ENCODE measurements around the gene CEP250. TPM values are rescaled to one million over a fixed set of nuclear protein-coding genes. Genes with fewer than 3 reads are reported as not detected.

Gene CEP250
- total RNA-seq, 2 experiments from 2014 or later: 31.6 to 74.4 TPM

GRCh38 chr20:35466856-35467255 lies 11.5 kb downstream of the CEP250 start:
- TF ChIP-seq EZH2phosphoT487 (IDR thresholded peaks at IDR 0.05; ENCODE audit: borderline replicate concordance, low read depth, low read length): no peak
- no peak for TF ChIP-seq CTCF (conservative IDR thresholded peaks at IDR 0.05; ENCODE audit: low read length)
- POLR2A ChIA-PET: interaction anchor here (0.8 to 1.1 kb wide), 5 partner anchors 10 to 181 kb away, joined by 3 to 4 read pairs (median 3); partner anchors contain the start of gene CEP250
- intact Hi-C loops (cut with micrococcal nuclease; ENCODE audit: unreplicated experiment): no loop called here
- no peak for DNase-seq (ENCODE audit: low spot score)
- no TSS peak for BruUV-seq (replicated peaks)
- H3K9me3 ChIP-seq (ENCODE audit: low read length): no peaks in the 10 kb centered on the region
- H3K9me2 ChIP-seq (ENCODE audit: insufficient read depth, low read length): no peaks in the 10 kb centered on the region
- no peak overlapping the region for H3K4me2 ChIP-seq (ENCODE audit: low read length)
- H3K4me1 ChIP-seq (ENCODE audit: insufficient read depth, low read length, poor library complexity, severe bottlenecking): peaks cover 18% of the 10 kb centered on the region
- H3K27ac ChIP-seq (ENCODE audit: low read depth, low read length, poor library complexity, severe bottlenecking): no peak overlapping the region
- H2AFZ ChIP-seq (ENCODE audit: low read length): no peak overlapping the region
- H3K4me3 ChIP-seq (ENCODE audit: low read depth, low read length, poor library complexity, severe bottlenecking): no peak overlapping the region
- H3K79me2 ChIP-seq (ENCODE audit: insufficient read depth, low read depth, low read length): no peaks in the 10 kb centered on the region
- peaks cover 31% of the 10 kb centered on the region; the same call in 1 of the 2 replicates for H3K36me3 ChIP-seq (ENCODE audit: insufficient read depth, low read length)
- CTCF ChIA-PET (ENCODE audit: unreplicated experiment): no interaction called here
- H4K20me1 ChIP-seq (ENCODE audit: insufficient read depth, low read length): no peaks in the 10 kb centered on the region

DNA sequence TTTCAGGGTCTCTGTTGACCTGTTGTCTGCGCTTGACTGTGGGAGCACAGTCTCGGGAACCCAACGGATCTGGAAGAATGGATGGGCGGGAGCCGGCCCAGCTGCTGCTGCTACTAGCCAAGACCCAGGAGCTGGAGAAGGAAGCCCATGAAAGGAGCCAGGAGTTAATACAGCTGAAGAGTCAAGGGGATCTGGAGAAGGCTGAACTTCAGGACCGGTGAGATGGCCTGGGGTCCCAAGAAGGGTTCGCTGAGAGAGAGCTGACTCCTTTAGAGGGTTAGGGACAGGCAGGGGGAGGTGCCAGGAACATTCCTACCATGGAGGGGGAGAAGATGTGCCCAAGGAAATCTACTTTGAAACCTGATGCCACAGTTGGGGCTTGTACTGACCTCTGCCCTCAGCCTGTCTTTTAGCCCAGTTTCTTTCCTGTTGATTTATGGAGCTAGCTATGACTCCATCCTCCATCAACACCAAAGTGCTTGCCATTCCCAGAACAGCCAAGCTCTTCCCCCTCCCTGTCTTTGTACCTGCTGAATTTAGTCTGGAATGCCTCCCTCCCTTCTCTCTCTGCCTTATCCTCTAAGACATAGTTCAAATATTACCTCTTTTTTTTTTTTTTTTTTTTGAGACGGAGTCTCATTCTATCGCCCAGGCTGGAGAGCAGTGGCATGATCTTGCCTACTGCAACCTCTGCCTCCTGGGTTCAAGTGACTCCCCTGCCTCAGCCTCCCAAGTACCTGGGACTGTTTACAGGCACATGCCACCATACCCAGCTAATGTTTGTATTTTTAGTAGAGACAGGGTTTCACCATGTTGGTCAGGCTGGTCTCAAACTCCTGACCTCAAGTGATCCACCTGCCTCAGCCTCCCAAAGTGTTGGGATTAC lies 12.2 kb downstream of the CEP250 start:
- no peaks in the 10 kb centered on the region for H3K9me3 ChIP-seq (ENCODE audit: low read length)
- no peaks in the 10 kb centered on the region for H4K20me1 ChIP-seq (ENCODE audit: insufficient read depth, low read length)
- H3K36me3 ChIP-seq (ENCODE audit: insufficient read depth, low read length): peaks cover 35% of the 10 kb centered on the region; the same call in 1 of the 2 replicates
- peaks cover 11% of the 10 kb centered on the region for H3K4me1 ChIP-seq (ENCODE audit: insufficient read depth, low read length, poor library complexity, severe bottlenecking)
- CTCF ChIA-PET (ENCODE audit: unreplicated experiment): no interaction called here
- H3K9me2 ChIP-seq (ENCODE audit: insufficient read depth, low read length): no peaks in the 10 kb centered on the region
- intact Hi-C loops (cut with micrococcal nuclease; ENCODE audit: unreplicated experiment): no loop called here
- no peaks in the 10 kb centered on the region for H3K79me2 ChIP-seq (ENCODE audit: insufficient read depth, low read depth, low read length)
- TF ChIP-seq EZH2phosphoT487 (IDR thresholded peaks at IDR 0.05; ENCODE audit: borderline replicate concordance, low read depth, low read length) (no peak), CTCF (conservative IDR thresholded peaks at IDR 0.05; ENCODE audit: low read length) (no peak)
- no peak for DNase-seq (ENCODE audit: low spot score)
- POLR2A ChIA-PET: interaction anchor here (0.9 to 1.0 kb wide), 2 partner anchors 10 to 12 kb away, joined by 3 read pairs; partner anchors contain the start of gene CEP250
- H2AFZ ChIP-seq (ENCODE audit: low read length): no peak overlapping the region
- no peak overlapping the region for H3K4me2 ChIP-seq (ENCODE audit: low read length)
- H3K4me3 ChIP-seq (ENCODE audit: low read depth, low read length, poor library complexity, severe bottlenecking): no peak overlapping the region
- H3K27ac ChIP-seq (ENCODE audit: low read depth, low read length, poor library complexity, severe bottlenecking): no peak overlapping the region
- no TSS peak for BruUV-seq (replicated peaks)

Measured in OCI-LY7 (cell line).